HUES6 (cell line): ENCODE results near the gene PRKAB2.
"Not testable (repeated sequence)": the region's sequence is repeated elsewhere in the genome, so short reads cannot be mapped to it uniquely, and the experiment has no call there.

ENCODE experiments used
- H3K27ac ChIP-seq: 2 replicates; pipeline ENCODE4 v1.7.0; 2013; ENCODE audit warnings: low read depth, mild to moderate bottlenecking, low read length, inconsistent platforms
- H3K27me3 ChIP-seq: 2 replicates; pipeline ENCODE4 v1.6.1; 2013; ENCODE audit warnings: low read length; ENCODE audit not compliant: control insufficient read depth, insufficient read depth
- H3K36me3 ChIP-seq: 2 replicates; pipeline ENCODE4 v1.6.1; 2013; ENCODE audit warnings: low read length; ENCODE audit not compliant: control insufficient read depth, insufficient read depth
- H3K4me1 ChIP-seq: 2 replicates; pipeline ENCODE4 v1.6.1; 2013; ENCODE audit warnings: low read length; ENCODE audit not compliant: control insufficient read depth, insufficient read depth
- H3K4me3 ChIP-seq: 2 replicates; pipeline ENCODE4 v1.5.1; 2013; ENCODE audit warnings: low read depth, low read length
- H3K9ac ChIP-seq: one replicate; pipeline ENCODE4 v1.6.1; 2013; ENCODE audit warnings: mild to moderate bottlenecking, low read length
- H3K9me3 ChIP-seq: 2 replicates; pipeline ENCODE4 v1.6.1; 2013; ENCODE audit warnings: low read depth, low read length; ENCODE audit not compliant: control insufficient read depth, insufficient read depth

PRKAB2 gene

DNA sequence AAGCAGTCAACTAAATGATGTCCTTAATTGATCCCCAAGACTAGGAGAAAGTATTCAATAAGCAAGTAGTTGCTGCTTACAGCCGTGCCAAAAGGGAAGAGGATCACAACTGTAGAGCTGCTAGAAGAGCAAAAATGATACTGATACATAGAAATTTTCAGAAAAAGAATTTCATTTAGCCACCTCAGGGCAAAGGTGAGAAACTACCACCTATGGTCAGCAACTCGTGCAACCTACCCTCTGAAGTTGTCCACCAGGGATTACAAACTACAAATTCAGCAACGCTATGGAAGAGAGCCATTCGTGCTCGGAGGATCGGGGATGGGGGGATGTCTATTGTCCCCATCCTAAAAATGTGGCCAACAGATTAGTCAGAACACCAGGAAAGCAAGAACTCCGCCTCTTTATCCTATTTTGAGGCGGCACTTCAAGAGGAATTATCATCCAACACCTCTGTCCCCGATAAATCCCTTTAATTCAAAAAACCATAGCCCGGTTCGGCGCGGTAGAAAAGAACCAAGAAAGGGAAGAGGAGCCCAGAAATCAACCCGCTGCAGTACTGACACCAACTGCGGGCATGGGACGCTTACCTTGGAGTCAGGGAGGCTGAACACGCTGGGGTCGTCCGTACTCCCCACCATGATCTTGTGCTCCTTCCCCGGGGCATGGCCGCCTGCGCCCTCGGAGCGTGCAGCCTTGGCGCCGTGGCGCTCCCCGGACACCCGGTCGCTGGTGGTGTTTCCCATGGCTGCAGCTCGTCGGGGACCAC lies 687 bp downstream of the PRKAB2 start:
- H3K9ac ChIP-seq: peak overlapping the region; percentile 89
- no peaks in the 10 kb centered on the region for H3K27me3 ChIP-seq
- H3K36me3 ChIP-seq: peaks cover 12% of the 10 kb centered on the region
- peak overlapping the region; percentile 85 for H3K27ac ChIP-seq
- H3K4me1 ChIP-seq: peaks cover 28% of the 10 kb centered on the region
- H3K4me3 ChIP-seq: peak overlapping the region; percentile 98
- H3K9me3 ChIP-seq: no peaks in the 10 kb centered on the region

- Histone ChIP-seq H3K27me3 (no peaks in the 10 kb centered on the region), H3K36me3 (peaks cover 26% of the 10 kb centered on the region), H3K4me3 (peak overlapping the region; percentile 98), H3K9ac (peak overlapping the region; percentile 21), H3K4me1 (peaks cover 28% of the 10 kb centered on the region), H3K9me3 (no peaks in the 10 kb centered on the region), H3K27ac (no peak overlapping the region)
Observed at GRCh38 chr1:147169840-147170674, 2.2 kb downstream of the PRKAB2 start.

DNA sequence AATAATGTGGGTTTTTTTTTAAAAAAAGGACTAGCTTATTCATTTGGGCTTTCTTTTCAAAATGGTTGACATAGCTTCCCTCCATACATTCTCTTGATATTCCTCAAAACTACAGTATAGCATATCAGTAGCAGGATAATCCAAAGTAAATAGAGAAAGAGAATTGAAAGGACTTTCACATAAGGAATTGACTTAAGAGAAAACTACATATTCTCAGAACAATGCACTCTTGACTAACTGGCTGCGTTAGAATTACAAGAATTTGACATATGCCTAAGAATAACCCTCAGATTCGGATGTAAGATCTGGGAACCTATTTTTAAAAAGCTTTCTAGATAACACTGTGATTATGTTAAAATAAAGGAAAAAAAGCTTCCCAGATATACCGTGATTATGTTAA lies 3.1 kb downstream of the PRKAB2 start:
- no peaks in the 10 kb centered on the region for H3K9me3 ChIP-seq
- H3K4me1 ChIP-seq: peaks cover 28% of the 10 kb centered on the region
- H3K36me3 ChIP-seq: peaks cover 33% of the 10 kb centered on the region
- H3K9ac ChIP-seq: no peak overlapping the region
- H3K4me3 ChIP-seq: peak overlapping the region; percentile 31; the same call in 1 of the 2 replicates
- no peak overlapping the region for H3K27ac ChIP-seq
- no peaks in the 10 kb centered on the region for H3K27me3 ChIP-seq

- peaks cover 25% of the 10 kb centered on the region for H3K4me1 ChIP-seq
- peaks cover 35% of the 10 kb centered on the region for H3K36me3 ChIP-seq
- no peak overlapping the region for H3K27ac ChIP-seq
- H3K27me3 ChIP-seq: no peaks in the 10 kb centered on the region
- peak overlapping the region; percentile 31; the same call in 1 of the 2 replicates for H3K4me3 ChIP-seq
- H3K9ac ChIP-seq: no peak overlapping the region
- no peaks in the 10 kb centered on the region for H3K9me3 ChIP-seq
Observed at GRCh38 chr1:147168626-147169058, 3.6 kb downstream of the PRKAB2 start.

- H3K9me3 ChIP-seq: no peaks in the 10 kb centered on the region
- H3K4me1 ChIP-seq: peaks cover 21% of the 10 kb centered on the region
- no peak overlapping the region for H3K4me3 ChIP-seq
- H3K27ac ChIP-seq: no peak overlapping the region
- H3K27me3 ChIP-seq: no peaks in the 10 kb centered on the region
- H3K36me3 ChIP-seq: peaks cover 43% of the 10 kb centered on the region
- no peak overlapping the region for H3K9ac ChIP-seq
Observed at GRCh38 chr1:147167365-147167764, 4.9 kb downstream of the PRKAB2 start.

DNA sequence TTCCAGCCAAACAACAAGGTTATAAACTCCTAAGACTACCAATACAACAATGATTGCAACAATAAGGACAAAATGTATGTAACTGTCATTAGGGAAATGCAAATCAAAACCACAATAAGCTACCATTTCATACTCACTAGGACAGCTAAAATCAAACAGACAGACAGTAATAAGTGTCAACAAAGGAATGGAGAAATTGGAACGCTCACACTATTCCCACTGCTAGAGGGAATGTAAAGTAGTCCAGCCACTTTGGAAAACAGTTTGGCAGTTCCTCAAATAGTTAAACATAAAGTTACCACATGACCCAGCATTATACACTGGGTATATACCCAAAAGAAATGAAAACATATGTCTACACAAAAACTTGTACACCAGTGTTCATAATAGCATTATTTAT lies 9.3 kb downstream of the PRKAB2 start:
- H3K36me3 ChIP-seq: peaks cover 85% of the 10 kb centered on the region
- no peak overlapping the region for H3K9ac ChIP-seq
- no peaks in the 10 kb centered on the region for H3K9me3 ChIP-seq
- no peak overlapping the region for H3K4me3 ChIP-seq
- H3K27ac ChIP-seq: no peak overlapping the region
- no peaks in the 10 kb centered on the region for H3K27me3 ChIP-seq
- no peaks in the 10 kb centered on the region for H3K4me1 ChIP-seq

- Histone ChIP-seq H3K4me3 (no peak overlapping the region), H3K4me1 (no peaks in the 10 kb centered on the region), H3K9me3 (no peaks in the 10 kb centered on the region), H3K9ac (no peak overlapping the region), H3K27me3 (no peaks in the 10 kb centered on the region), H3K36me3 (peaks cover 87% of the 10 kb centered on the region), H3K27ac (no peak overlapping the region)
Observed at GRCh38 chr1:147162093-147162492, 10.2 kb downstream of the PRKAB2 start.

GRCh38 chr1:147157116-147157515 lies 15.2 kb downstream of the PRKAB2 start:
- not testable (repeated sequence) for H3K4me3 ChIP-seq, H3K27ac ChIP-seq, H3K4me1 ChIP-seq, H3K9ac ChIP-seq, H3K9me3 ChIP-seq, H3K27me3 ChIP-seq
- peaks cover 71% of the 10 kb centered on the region for H3K36me3 ChIP-seq

DNA sequence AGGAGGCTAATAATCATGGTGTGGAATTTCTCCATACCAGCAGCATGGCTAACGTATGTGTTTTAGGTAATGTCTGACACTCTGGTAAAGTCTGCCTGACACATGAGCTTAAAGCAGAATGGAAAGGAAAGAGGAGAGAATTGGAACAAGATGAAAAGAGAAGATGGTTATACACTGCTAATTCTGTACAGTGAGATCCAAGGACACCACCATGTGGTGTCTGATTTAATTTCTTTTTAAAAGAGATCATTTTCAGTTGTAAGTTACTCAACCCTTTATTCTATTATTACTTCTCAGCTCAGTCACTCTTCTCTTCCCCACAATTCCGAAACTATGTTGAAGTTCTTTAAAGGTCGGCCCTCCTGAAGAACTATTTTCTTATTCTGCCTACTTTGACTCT lies 15.6 kb downstream of the PRKAB2 start:
- peaks cover 67% of the 10 kb centered on the region for H3K36me3 ChIP-seq
- no peak overlapping the region for H3K9ac ChIP-seq
- H3K4me3 ChIP-seq: no peak overlapping the region
- no peak overlapping the region for H3K27ac ChIP-seq
- 0 out of 2 replicates have a peak, but pooled peaks cover 4% of the 10 kb centered on the region for H3K4me1 ChIP-seq
- no peaks in the 10 kb centered on the region for H3K9me3 ChIP-seq
- no peaks in the 10 kb centered on the region for H3K27me3 ChIP-seq

DNA sequence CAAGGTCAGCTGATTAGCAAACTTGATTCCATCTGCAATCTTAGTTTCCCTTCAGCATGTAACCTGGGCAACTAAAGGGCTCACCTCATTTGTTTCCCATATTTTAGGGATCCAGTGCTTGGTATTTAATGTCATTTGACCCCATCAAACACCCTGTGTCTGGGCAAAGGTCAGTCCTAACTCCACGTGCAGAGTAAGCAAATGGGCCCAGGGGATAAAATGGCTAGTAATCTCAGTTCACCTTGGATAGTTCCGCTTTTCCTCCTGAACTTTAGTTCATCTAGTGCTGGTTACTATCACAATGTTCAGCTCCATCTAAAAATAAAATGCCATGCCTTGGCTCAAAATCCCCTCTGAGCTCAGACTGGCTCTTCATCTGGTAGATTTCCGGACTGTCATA lies 19.5 kb downstream of the PRKAB2 start:
- Histone ChIP-seq H3K4me1 (0 out of 2 replicates have a peak, but pooled peaks cover 4% of the 10 kb centered on the region), H3K27me3 (no peaks in the 10 kb centered on the region), H3K4me3 (no peak overlapping the region), H3K36me3 (peaks cover 29% of the 10 kb centered on the region), H3K27ac (no peak overlapping the region), H3K9me3 (no peaks in the 10 kb centered on the region), H3K9ac (no peak overlapping the region)

- H3K4me1 ChIP-seq: 0 out of 2 replicates have a peak, but pooled peaks cover 4% of the 10 kb centered on the region
Observed at GRCh38 chr1:147151244-147151643, 21.0 kb downstream of the PRKAB2 start.

More at GRCh38 chr1:147151244-147151643, 21.0 kb downstream of the PRKAB2 start:
- H3K9me3 ChIP-seq: no peaks in the 10 kb centered on the region
- H3K27me3 ChIP-seq: no peaks in the 10 kb centered on the region
- peaks cover 19% of the 10 kb centered on the region for H3K36me3 ChIP-seq
- no peak overlapping the region for H3K27ac ChIP-seq
- no peak overlapping the region for H3K9ac ChIP-seq
- no peak overlapping the region for H3K4me3 ChIP-seq
